OCI-LY7 (cell line): ENCODE measurements around the gene PAK1. TPM values are rescaled to one million over a fixed set of nuclear protein-coding genes. Genes with fewer than 3 reads are reported as not detected.

Experiments
- BruUV-seq: library from RNA; stranded (reverse); fragments of 400-500 nt; replicated peaks from 2 replicates; lab custom pipeline; 2021; lab: Mats Ljungman, UMichigan
- CTCF ChIA-PET: fragments of 300-600 bp; sonication (Branson Sonifier 250); formaldehyde crosslinking; loops from one replicate; lab custom pipeline; 2022; ENCODE audit warnings: antibody characterized with exemption; ENCODE audit not compliant: unreplicated experiment; lab: Charles Lee
- POLR2A ChIA-PET: fragments of 300-600 bp; sonication (Branson Sonifier 250); formaldehyde crosslinking; loops from one replicate; lab custom pipeline; 2022; ENCODE audit warnings: antibody characterized with exemption; lab: Charles Lee
- DNase-seq: peaks from one replicate; pipeline ENCODE4 v3.0.0-alpha.2; 2015; ENCODE audit warnings: low spot score
- H2AFZ ChIP-seq: fragments of 200-600 bp; sonication (generic), shearing (Covaris generic); 2 replicates; pipeline ENCODE4 v1.6.1; 2014; ENCODE audit warnings: mild to moderate bottlenecking, antibody characterized with exemption, low read length, moderate library complexity
- H3K27ac ChIP-seq: fragments of 200-600 bp; sonication (generic); 2 replicates; pipeline ENCODE4 v1.5.1; 2014; ENCODE audit warnings: mixed run types, low read depth, mild to moderate bottlenecking, moderate library complexity, low read length, inconsistent platforms; ENCODE audit not compliant: poor library complexity, severe bottlenecking
- H3K36me3 ChIP-seq: fragments of 200-600 bp; sonication (generic); 2 replicates; pipeline ENCODE4 v1.6.1; 2014; ENCODE audit warnings: mild to moderate bottlenecking, antibody characterized with exemption, low read length, moderate library complexity, mixed read lengths; ENCODE audit not compliant: insufficient read depth
- H3K4me1 ChIP-seq: fragments of 200-600 bp; sonication (generic); 2 replicates; pipeline ENCODE4 v1.5.1; 2014; ENCODE audit warnings: mild to moderate bottlenecking, low read length; ENCODE audit not compliant: insufficient read depth, poor library complexity, severe bottlenecking
- H3K4me2 ChIP-seq: fragments of 200-600 bp; sonication (generic); 2 replicates; pipeline ENCODE4 v1.6.1; 2014; ENCODE audit warnings: mild to moderate bottlenecking, low read length
- H3K4me3 ChIP-seq: fragments of 200-600 bp; sonication (generic); 2 replicates; pipeline ENCODE4 v1.5.1; 2014; ENCODE audit warnings: mild to moderate bottlenecking, low read depth, low read length; ENCODE audit not compliant: poor library complexity, severe bottlenecking
- H3K79me2 ChIP-seq: fragments of 200-600 bp; sonication (generic); 2 replicates; pipeline ENCODE4 v1.6.1; 2016; ENCODE audit warnings: low read depth, mild to moderate bottlenecking, low read length, moderate library complexity, mixed read lengths; ENCODE audit not compliant: insufficient read depth
- H3K9me2 ChIP-seq: fragments of 200-600 bp; sonication (generic); 2 replicates; pipeline ENCODE4 v1.6.1; 2016; ENCODE audit warnings: mild to moderate bottlenecking, low read length, mixed read lengths; ENCODE audit not compliant: insufficient read depth
- H3K9me3 ChIP-seq: fragments of 200-600 bp; sonication (generic); 2 replicates; pipeline ENCODE4 v1.6.1; 2014; ENCODE audit warnings: mild to moderate bottlenecking, mixed run types, low read length, mixed read lengths
- H4K20me1 ChIP-seq: fragments of 200-600 bp; sonication (generic); 2 replicates; pipeline ENCODE4 v1.6.1; 2014; ENCODE audit warnings: mild to moderate bottlenecking, antibody characterized with exemption, low read length, moderate library complexity, mixed read lengths; ENCODE audit not compliant: insufficient read depth
- EZH2phosphoT487 ChIP-seq: fragments of 200-600 bp; sonication (generic); IDR thresholded peaks from 2 replicates; pipeline ENCODE4 v1.6.1; 2018; ENCODE audit warnings: low read depth, borderline replicate concordance, mild to moderate bottlenecking, mixed run types, antibody characterized with exemption, low read length, moderate library complexity, mixed read lengths
- intact Hi-C: fragments of 100-400 bp; cut with micrococcal nuclease; formaldehyde crosslinking; loops from one replicate; pipeline ENCODE4 v1.10.0; 2022; ENCODE audit not compliant: unreplicated experiment
- total RNA-seq, 2 experiments: library from RNA; depleted of rRNA in 1 of 2; stranded (reverse); fragments of >200 nt in 1 of 2; shearing (Covaris generic) in 1 of 2; gene quantifications; 2 replicates each; pipeline ENCODE4 v1.2.3, GENCODE V29; 2014 to 2022
- TF ChIP-seq, protein P1 (sequence below): fragments of 200-600 bp; sonication (generic); conservative IDR thresholded peaks from 2 replicates; pipeline ENCODE4 v1.5.1; 2014; ENCODE audit warnings: mild to moderate bottlenecking, antibody characterized with exemption, low read length, moderate library complexity, mixed read lengths

PAK1 gene
- total RNA-seq, 2 experiments from 2014 or later, result 1.0 to 3.4 TPM

DNA sequence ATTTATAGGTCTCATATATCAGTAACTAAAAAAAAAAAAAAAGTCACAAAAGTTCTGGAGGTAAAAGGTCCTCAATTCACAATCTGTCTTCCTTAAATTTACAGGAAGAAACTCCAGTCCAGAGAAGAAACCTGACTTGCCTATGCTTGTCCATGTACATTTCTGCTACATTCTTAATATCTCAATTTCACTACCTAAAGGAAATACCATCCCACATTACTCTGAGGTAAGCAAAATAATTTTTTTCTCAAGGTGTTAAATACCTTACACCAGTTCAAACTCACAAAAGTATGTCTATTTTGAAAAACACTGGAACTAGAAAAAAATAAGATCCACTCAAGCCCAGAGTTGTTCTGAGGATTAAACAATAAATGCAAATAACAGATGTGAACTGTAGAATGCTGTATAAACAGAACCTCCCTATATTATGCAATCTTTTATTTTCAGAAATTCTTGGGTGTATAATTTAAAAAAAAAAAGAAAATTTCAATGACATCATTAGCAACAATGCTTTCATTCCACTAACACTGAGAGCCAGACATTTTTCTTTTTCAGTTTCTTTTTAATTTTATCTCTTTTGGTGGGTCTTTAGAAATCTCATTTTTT is 122.5 kb downstream of the PAK1 start:
- BruUV-seq, result no TSS peak
- no peaks in the 10 kb centered on the region for H3K79me2 ChIP-seq
- no peaks in the 10 kb centered on the region for H3K36me3 ChIP-seq
- TF ChIP-seq EZH2phosphoT487, result no peak
- TF ChIP-seq, protein P1, sequence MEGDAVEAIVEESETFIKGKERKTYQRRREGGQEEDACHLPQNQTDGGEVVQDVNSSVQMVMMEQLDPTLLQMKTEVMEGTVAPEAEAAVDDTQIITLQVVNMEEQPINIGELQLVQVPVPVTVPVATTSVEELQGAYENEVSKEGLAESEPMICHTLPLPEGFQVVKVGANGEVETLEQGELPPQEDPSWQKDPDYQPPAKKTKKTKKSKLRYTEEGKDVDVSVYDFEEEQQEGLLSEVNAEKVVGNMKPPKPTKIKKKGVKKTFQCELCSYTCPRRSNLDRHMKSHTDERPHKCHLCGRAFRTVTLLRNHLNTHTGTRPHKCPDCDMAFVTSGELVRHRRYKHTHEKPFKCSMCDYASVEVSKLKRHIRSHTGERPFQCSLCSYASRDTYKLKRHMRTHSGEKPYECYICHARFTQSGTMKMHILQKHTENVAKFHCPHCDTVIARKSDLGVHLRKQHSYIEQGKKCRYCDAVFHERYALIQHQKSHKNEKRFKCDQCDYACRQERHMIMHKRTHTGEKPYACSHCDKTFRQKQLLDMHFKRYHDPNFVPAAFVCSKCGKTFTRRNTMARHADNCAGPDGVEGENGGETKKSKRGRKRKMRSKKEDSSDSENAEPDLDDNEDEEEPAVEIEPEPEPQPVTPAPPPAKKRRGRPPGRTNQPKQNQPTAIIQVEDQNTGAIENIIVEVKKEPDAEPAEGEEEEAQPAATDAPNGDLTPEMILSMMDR, result no peak
- ChIA-PET CTCF (no interaction called here), POLR2A (no interaction called here)
- intact Hi-C loops, result no loop called here
- no peaks in the 10 kb centered on the region for H3K9me3 ChIP-seq
- no peak overlapping the region for H2AFZ ChIP-seq
- no peak for DNase-seq
- H3K4me3 ChIP-seq, result no peak overlapping the region
- no peak overlapping the region for H3K4me2 ChIP-seq
- H3K27ac ChIP-seq, result no peak overlapping the region
- no peaks in the 10 kb centered on the region for H4K20me1 ChIP-seq
- no peaks in the 10 kb centered on the region for H3K4me1 ChIP-seq
- no peaks in the 10 kb centered on the region for H3K9me2 ChIP-seq

DNA sequence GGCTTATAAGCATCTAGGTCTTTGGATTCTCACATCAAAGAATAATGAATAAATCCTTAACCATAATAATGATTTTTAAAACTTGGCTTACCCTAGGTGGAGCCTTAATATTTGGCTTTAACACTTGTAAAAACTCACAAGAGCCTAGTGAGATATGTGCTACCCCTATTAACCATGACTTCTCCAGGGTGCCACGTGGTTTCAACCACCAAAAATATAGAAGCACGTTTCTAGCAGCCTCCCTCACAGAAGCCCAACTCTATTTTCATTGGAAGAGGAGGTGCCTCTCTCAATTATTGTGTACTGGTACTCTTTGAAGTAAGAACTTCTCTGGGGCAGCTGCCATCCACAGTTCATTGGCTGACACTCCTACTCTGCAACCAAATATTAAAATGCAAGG is 125.9 kb downstream of the PAK1 start:
- no peaks in the 10 kb centered on the region for H3K79me2 ChIP-seq
- BruUV-seq, result no TSS peak
- no peak for DNase-seq
- no peak overlapping the region for H3K4me2 ChIP-seq
- H3K36me3 ChIP-seq, result no peaks in the 10 kb centered on the region
- intact Hi-C loops, result no loop called here
- no peak overlapping the region for H3K4me3 ChIP-seq
- no peaks in the 10 kb centered on the region for H3K4me1 ChIP-seq
- TF ChIP-seq, protein P1, result no peak
- TF ChIP-seq EZH2phosphoT487, result no peak
- H4K20me1 ChIP-seq, result no peaks in the 10 kb centered on the region
- H3K9me2 ChIP-seq, result no peaks in the 10 kb centered on the region
- no peak overlapping the region for H2AFZ ChIP-seq
- ChIA-PET POLR2A (no interaction called here), CTCF (no interaction called here)
- no peaks in the 10 kb centered on the region for H3K9me3 ChIP-seq
- no peak overlapping the region for H3K27ac ChIP-seq

DNA sequence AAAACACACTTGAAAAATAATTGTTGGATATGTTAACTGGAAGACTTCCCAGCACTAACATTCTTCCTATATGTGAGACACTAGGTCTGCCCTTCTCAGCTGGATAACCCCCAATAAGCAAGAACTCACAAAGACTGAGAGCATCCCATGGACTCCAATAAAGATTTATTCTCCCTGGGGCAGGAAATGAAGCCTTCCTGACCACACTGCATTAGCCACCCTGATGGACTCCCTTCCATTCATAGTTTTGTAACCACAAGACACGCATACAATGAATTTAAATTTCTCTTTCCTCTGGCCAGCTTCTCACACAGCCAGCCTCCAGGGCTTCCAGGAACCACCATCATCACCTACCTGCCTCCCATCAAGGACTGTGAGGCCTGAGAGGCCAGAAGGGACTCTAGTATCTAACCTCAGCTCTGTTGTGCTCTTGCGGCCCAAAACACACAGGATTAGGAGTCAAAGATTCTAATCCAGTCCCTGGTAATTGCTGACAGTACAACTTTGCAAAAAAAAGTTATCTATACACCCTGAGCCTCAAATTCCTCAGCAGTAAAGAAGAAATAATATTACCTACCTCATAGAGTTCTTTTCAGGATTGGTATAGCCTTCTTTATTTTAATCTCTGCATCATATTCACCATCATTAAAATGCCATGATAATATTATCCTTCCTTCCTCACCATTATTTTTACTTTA is 126.8 kb downstream of the PAK1 start:
- ChIA-PET CTCF (no interaction called here), POLR2A (interaction anchor here (0.7 kb wide), 1 partner anchor 21 kb away, joined by 3 read pairs; no protein-coding TSS in a partner anchor)
- H4K20me1 ChIP-seq, result no peaks in the 10 kb centered on the region
- H2AFZ ChIP-seq, result no peak overlapping the region
- intact Hi-C loops, result no loop called here
- H3K27ac ChIP-seq, result no peak overlapping the region
- H3K36me3 ChIP-seq, result no peaks in the 10 kb centered on the region
- DNase-seq, result no peak
- H3K4me2 ChIP-seq, result no peak overlapping the region
- no peak for TF ChIP-seq EZH2phosphoT487
- TF ChIP-seq, protein P1, result no peak
- no peaks in the 10 kb centered on the region for H3K9me2 ChIP-seq
- H3K4me3 ChIP-seq, result no peak overlapping the region
- H3K9me3 ChIP-seq, result no peaks in the 10 kb centered on the region
- BruUV-seq, result no TSS peak
- H3K4me1 ChIP-seq, result no peaks in the 10 kb centered on the region
- no peaks in the 10 kb centered on the region for H3K79me2 ChIP-seq
